Activated CD8-positive, alpha-beta T cell treated with anti-CD3 and anti-CD28 coated beads for 36 hours (primary cell): ENCODE data around the gene LEF1. TPM values are rescaled to one million over a fixed set of nuclear protein-coding genes. Genes with fewer than 3 reads are reported as not detected.
A peak's percentile ranks its signal among the peaks of the same experiment; 100 is the strongest.

Source experiments
- ATAC-seq: fragments of 200-7000 bp; cut with Tn5 transposase; one replicate; pipeline ENCODE4 v1.10.0; 2021; ENCODE audit warnings: mild to moderate bottlenecking, moderate library complexity
- CTCF ChIA-PET: fragments of 350-600 bp; sonication (Branson Sonifier 250); formaldehyde crosslinking; loops from one replicate; lab custom pipeline; 2021; ENCODE audit warnings: antibody characterized with exemption; lab: Charles Lee
- POLR2A ChIA-PET: fragments of 350-600 bp; sonication (Branson Sonifier 250); formaldehyde crosslinking; loops from one replicate; lab custom pipeline; 2021; ENCODE audit warnings: antibody characterized with exemption; lab: Charles Lee
- DNase-seq: peaks from one replicate; pipeline ENCODE4 v3.0.0-alpha.2; 2020
- H3K27ac Mint-ChIP-seq: one replicate; pipeline ENCODE4 v1.8.0; 2021; ENCODE audit warnings: mild to moderate bottlenecking, mixed read lengths
- H3K27me3 Mint-ChIP-seq: one replicate; pipeline ENCODE4 v1.8.0; 2021; ENCODE audit warnings: mixed read lengths
- H3K36me3 Mint-ChIP-seq: one replicate; pipeline ENCODE4 v1.8.0; 2021; ENCODE audit warnings: low read depth, mixed read lengths
- H3K4me1 Mint-ChIP-seq: one replicate; pipeline ENCODE4 v1.8.0; 2021; ENCODE audit warnings: low read depth, mixed read lengths
- H3K4me3 Mint-ChIP-seq: one replicate; pipeline ENCODE4 v1.8.0; 2021; ENCODE audit warnings: mild to moderate bottlenecking, moderate library complexity, mixed read lengths
- H3K9me3 Mint-ChIP-seq: one replicate; pipeline ENCODE4 v1.8.0; 2021; ENCODE audit warnings: mixed read lengths
- CTCF ChIP-seq: fragments of 200-600 bp; IDR thresholded peaks from one replicate; pipeline ENCODE4 v1.8.0; 2022; ENCODE audit warnings: antibody characterized with exemption, mild to moderate bottlenecking
- intact Hi-C: fragments of 100-400 bp; cut with micrococcal nuclease; formaldehyde crosslinking; loops from one replicate; pipeline ENCODE4 v1.10.0; 2022
- total RNA-seq, 2 experiments: library from RNA; stranded (reverse); gene quantifications; one replicate each; pipeline ENCODE4 v1.2.3, GENCODE V29; 2021

LEF1 gene
- total RNA-seq, 2 experiments from 2014 or later, result 178 to 182 TPM

GRCh38 chr4:108010167-108010566 is 158.6 kb downstream of the LEF1 start:
- DNase-seq, result no peak
- no peak for TF ChIP-seq CTCF
- ChIA-PET POLR2A (no interaction called here), CTCF (interaction anchor here (0.9 to 1.9 kb wide), 2 partner anchors 9 kb away, joined by 3 to 14 read pairs; no protein-coding TSS in a partner anchor)
- Mint-ChIP-seq H3K36me3 (peaks cover 28% of the 10 kb centered on the region), H3K4me3 (no peak overlapping the region), H3K27me3 (no peaks in the 10 kb centered on the region), H3K9me3 (no peaks in the 10 kb centered on the region), H3K4me1 (peaks cover 16% of the 10 kb centered on the region), H3K27ac (no peak overlapping the region)
- no peak for ATAC-seq
- intact Hi-C loops, result no loop called here

- Mint-ChIP-seq H3K36me3 (peaks cover 27% of the 10 kb centered on the region), H3K4me3 (no peak overlapping the region), H3K4me1 (peaks cover 28% of the 10 kb centered on the region), H3K9me3 (no peaks in the 10 kb centered on the region), H3K27me3 (no peaks in the 10 kb centered on the region), H3K27ac (no peak overlapping the region)
- no peak for TF ChIP-seq CTCF
- DNase-seq (no peak), ATAC-seq (no peak)
- intact Hi-C loops, result no loop called here
- CTCF ChIA-PET, result interaction anchor here (1.2 to 1.9 kb wide), 2 partner anchors 11 to 16 kb away, joined by 3 to 14 read pairs; no protein-coding TSS in a partner anchor
- POLR2A ChIA-PET, result no interaction called here
Measured at GRCh38 chr4:108008721-108009120, 160.0 kb downstream of the LEF1 start.

- ATAC-seq, result no peak
- intact Hi-C loops, result no loop called here
- peaks cover 27% of the 10 kb centered on the region for H3K36me3 Mint-ChIP-seq
Measured at GRCh38 chr4:108007984-108008383, 160.7 kb downstream of the LEF1 start.

GRCh38 chr4:108006361-108006760 is 162.4 kb downstream of the LEF1 start:
- Mint-ChIP-seq H3K27me3 (no peaks in the 10 kb centered on the region), H3K9me3 (no peaks in the 10 kb centered on the region), H3K4me3 (no peak overlapping the region), H3K36me3 (peaks cover 25% of the 10 kb centered on the region), H3K27ac (no peak overlapping the region), H3K4me1 (peaks cover 34% of the 10 kb centered on the region)
- DNase-seq, result no peak
- no peak for TF ChIP-seq CTCF
- ATAC-seq, result peak; percentile 58
- intact Hi-C loops, result no loop called here
- ChIA-PET POLR2A (no interaction called here), CTCF (interaction anchor here (0.9 to 2.1 kb wide), 2 partner anchors 12 to 13 kb away, joined by 3 to 11 read pairs; no protein-coding TSS in a partner anchor)

More at GRCh38 chr4:108007984-108008383, 160.7 kb downstream of the LEF1 start:
- ChIA-PET POLR2A (no interaction called here), CTCF (no interaction called here)
- no peak for TF ChIP-seq CTCF
- H3K4me1 Mint-ChIP-seq, result peaks cover 34% of the 10 kb centered on the region
- DNase-seq, result no peak
- no peaks in the 10 kb centered on the region for H3K9me3 Mint-ChIP-seq
- no peaks in the 10 kb centered on the region for H3K27me3 Mint-ChIP-seq
- H3K27ac Mint-ChIP-seq, result no peak overlapping the region
- H3K4me3 Mint-ChIP-seq, result no peak overlapping the region

GRCh38 chr4:108005807-108006206 is 162.9 kb downstream of the LEF1 start:
- DNase-seq, result no peak
- Mint-ChIP-seq H3K9me3 (no peaks in the 10 kb centered on the region), H3K27me3 (no peaks in the 10 kb centered on the region), H3K4me1 (peaks cover 34% of the 10 kb centered on the region), H3K36me3 (peaks cover 21% of the 10 kb centered on the region), H3K27ac (no peak overlapping the region), H3K4me3 (no peak overlapping the region)
- ChIA-PET CTCF (interaction anchor here (0.9 to 2.1 kb wide), 2 partner anchors 13 kb away, joined by 3 to 11 read pairs; no protein-coding TSS in a partner anchor), POLR2A (no interaction called here)
- no peak for TF ChIP-seq CTCF
- no peak for ATAC-seq
- intact Hi-C loops, result no loop called here
